Hematopoietic multipotent progenitor cell (in vitro differentiated cells): ENCODE results near the gene ISM1. TPM values are rescaled to one million over a fixed set of nuclear protein-coding genes. Genes with fewer than 3 reads are reported as not detected.

Source experiments
- DNase-seq, 3 donors: peaks; one replicate each; pipeline ENCODE4 v3.0.0-alpha.2; 2011 to 2015; ENCODE audit warnings: low read depth in 2 of 3, low spot score in 2 of 3
- total RNA-seq: library from RNA; depleted of rRNA; stranded (reverse); fragments of >200 nt; gene quantifications from one replicate; pipeline ENCODE4 v1.2.3, GENCODE V29; 2012

ISM1 gene
- total RNA-seq, 1 donor = 0.27 TPM

- peak in 2 of 3 donors; percentile 12 to 53 for DNase-seq
Observed at GRCh38 chr20:13302647-13303450, 81.8 kb downstream of the ISM1 start.

DNA sequence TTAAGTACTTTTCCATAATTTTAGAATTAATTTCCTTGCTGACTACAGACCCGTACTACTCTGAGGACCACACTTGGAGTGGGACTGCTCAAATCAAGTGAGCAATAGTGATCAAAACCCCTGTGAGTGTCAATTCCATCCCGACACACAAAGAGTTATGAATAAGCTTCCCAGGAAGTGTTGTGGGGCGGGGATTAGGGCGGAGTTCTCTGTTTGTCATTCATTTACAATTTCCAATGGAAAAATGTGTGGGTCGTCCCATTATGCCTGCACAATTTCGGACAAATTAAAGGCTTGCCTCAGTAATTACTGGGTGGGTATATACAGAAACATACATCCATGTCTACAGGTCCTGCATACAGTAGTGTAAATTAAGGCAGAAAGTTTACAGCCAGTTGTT is 84.2 kb downstream of the ISM1 start:
- DNase-seq = no peak

DNA sequence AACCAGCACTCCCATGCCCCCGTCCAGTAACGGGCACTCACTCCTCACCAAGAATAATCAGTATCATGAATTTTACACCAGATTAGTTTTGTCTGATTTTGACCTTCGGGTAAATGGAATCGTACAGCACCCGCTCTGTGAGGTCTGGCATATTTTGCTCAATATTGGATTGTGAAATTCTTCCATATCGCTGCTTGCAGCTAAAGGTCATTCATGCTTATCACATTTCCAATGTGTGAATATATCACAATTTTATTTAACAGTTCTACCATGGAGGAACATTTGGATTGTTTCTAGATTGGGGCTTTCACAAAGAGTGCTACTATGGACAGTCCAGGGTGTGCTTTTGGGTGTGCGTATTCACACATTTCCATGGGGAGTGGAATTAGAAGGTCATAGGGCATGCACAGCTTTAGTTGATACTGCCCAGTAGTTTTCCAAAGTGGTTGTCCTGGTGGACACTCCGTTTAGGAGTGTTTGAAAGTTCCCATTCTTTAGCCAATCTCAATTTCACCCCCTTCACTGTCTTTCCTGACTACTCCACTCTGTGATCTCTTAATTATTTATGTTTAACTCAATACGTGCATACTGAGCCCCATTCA is 86.6 kb downstream of the ISM1 start:
- no peak for DNase-seq

DNA sequence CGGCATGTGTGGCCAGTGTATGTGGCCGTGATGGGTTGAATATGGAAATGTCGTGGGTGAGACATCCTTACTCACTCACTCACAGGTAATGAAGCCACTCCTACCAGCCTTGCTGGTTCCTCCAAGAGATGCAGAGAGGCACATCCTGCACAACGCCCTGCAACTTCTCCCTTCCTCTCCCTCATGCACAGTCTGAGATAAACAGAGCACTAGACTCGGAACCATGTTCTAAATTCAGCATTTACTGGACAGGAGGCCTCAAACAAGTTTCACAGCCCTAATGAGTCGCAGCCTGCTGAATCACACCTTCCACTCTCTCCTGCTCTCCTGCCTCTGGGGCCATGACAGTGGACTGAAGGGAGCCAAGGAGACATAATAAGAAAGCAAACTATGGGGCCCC is 91.2 kb downstream of the ISM1 start:
- DNase-seq = no peak

- no peak for DNase-seq
Observed at GRCh38 chr20:13313201-13313600, 92.1 kb downstream of the ISM1 start.

GRCh38 chr20:13317439-13317838 is 96.4 kb downstream of the ISM1 start:
- no peak for DNase-seq

DNA sequence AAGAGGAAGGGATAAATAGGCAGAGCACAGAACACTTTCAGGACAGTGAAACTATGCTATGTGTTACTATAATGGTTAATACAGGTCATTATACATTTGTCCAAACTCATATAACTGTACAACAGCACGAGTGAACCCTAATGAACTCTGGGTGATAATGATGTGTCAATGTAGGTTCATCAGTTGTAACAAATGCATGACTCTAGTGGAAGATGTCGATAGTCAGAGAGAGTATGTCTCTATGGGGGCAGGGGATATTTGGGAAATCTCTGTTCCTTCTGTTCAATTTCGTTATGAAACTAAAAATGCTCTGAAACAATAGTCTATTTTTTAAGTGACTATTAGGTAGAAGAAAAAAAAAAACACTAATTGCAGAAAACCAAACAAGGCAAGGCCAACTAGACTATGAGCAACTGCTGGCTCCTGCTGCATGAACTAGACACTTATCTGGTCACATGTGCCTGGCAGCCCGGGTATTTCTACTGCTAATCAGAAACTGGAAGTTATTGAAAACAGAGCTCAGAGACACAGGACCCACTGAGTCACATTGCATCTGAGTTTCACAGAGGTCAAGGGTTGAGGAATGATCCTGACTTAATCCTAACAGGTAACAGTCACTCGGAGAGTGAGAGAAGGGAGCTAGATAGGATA is 97.9 kb downstream of the ISM1 start:
- no peak for DNase-seq

GRCh38 chr20:13320702-13321101 is 99.6 kb downstream of the ISM1 start:
- no peak for DNase-seq

DNA sequence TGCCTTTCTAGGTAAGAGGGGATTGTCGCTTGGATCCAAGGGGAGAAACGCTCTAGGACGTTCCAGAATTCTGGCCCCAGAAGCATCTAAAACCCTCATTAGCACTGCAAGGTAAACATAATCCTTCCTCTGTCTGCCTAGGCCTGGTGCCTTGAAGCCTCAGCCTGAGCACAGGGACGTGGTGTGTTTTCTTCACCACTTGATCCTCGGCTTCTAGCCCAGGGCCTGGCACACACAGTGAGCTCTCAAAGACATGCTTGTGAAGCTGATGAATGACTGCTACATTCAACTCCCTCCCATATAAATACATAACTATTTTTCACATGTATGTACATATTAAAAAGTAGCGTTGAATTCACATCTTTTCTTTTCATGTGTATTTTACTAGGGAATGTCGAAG is 100.3 kb downstream of the ISM1 start:
- no peak for DNase-seq

- no peak for DNase-seq
Observed at GRCh38 chr20:13322198-13322597, 101.1 kb downstream of the ISM1 start.

DNA sequence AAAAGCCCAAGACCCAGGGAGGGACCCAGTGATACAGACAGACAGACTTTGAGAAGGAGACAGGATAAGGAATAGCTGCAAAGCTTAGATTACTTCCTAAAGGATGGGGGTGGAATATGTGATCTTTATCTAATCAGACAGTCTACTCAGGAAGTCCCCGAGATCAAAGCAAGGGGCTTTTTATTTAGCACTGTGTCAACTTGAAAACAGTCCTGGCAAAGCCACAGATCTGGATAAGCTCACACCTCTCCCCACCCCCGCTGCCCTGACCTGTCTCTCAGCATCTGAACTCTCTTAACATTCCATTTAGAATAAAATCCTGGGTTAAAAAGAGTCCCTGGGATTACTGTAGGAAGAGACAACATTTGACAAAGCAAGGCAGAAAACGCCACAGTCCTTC is 101.5 kb downstream of the ISM1 start:
- no peak for DNase-seq

GRCh38 chr20:13325033-13325432 is 104.0 kb downstream of the ISM1 start:
- peak in 2 of 3 donors; percentile 4 to 11 for DNase-seq

DNA sequence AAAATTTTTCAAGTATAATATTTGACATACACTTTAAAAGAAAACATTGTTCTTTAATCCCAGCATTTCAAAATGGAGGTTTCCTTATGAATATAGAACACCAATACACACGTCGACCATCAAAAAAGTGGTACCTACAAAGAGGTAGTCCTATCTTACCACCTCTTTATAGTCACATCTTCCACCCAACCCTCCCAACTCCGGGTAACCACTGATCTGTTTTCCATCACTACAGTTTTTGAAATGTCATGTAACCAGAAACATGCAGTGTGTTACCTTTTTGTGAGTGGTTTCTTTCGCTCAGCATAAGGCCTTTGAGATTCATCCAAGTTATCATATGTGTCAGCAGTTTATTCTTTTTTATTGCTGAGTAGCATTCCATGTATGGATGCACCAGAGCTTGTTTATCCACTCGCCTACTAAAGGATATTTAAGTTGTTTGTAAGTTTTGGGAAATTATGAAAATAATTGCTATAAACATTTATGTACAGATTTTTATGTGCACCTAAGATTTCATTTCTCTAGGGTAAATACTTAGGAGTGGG is 104.8 kb downstream of the ISM1 start:
- DNase-seq = no peak

- no peak for DNase-seq
Observed at GRCh38 chr20:13331536-13331935, 110.5 kb downstream of the ISM1 start.

- DNase-seq = no peak
Observed at GRCh38 chr20:13333036-13333435, 112.0 kb downstream of the ISM1 start.

GRCh38 chr20:13333793-13334192 is 112.7 kb downstream of the ISM1 start:
- DNase-seq = no peak

DNA sequence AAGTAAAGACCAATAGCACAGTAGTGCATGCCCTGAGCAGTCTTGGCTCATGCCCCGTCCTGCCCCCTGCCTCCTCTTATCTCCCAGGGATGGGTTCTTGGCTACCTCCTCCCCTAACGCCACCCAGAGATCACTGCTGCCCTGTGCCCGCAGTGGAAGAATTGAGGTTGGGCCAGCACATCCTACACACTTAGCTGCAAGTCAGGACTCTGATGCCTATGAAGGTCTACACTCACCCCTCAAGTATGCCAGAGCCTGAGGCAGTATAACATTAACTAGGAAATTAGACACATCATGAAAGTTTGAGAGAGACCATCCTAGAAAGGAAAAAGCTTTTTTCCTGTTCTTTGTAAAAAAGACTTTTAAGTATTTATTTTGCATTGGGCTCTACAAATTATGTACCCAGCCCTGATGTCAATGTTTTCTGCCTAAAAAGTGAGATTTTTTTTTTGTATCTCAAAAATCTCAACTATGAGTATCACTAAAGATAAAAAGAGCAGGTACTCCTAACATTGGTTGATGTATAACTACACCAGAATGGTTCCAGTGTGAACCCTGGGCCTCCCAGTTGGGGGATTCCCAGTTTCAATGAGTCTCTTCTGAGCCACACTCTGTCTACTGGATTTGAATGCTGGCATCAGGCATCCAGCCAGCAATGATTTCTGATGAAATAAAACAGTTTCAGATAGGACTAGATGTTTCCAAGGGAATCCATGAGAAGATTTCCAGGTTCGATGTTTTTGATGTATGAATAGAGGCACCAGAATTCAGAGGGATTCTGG is 115.4 kb downstream of the ISM1 start:
- no peak for DNase-seq

GRCh38 chr20:13337090-13337784 is 116.2 kb downstream of the ISM1 start:
- no peak for DNase-seq

GRCh38 chr20:13338097-13338661 is 117.1 kb downstream of the ISM1 start:
- DNase-seq = no peak

DNA sequence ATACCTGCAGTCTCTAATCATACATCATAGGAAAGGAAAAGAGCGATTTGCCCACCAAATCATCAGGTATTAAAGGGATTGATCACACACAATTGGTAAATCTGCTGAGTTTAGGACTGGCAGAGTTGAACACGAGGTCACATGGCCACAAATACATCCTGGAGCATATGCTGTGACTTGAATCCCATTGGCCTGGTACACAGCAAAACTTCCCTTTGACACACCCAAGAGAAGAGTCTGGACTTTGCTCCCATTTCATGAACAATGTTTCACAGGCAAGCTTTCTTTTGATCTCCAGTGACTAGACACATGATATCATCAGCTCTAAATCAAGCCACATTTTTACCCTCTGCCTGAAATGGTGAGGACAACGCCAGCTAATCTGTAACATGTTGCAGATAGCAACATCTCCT is 117.9 kb downstream of the ISM1 start:
- no peak for DNase-seq
